KOPT-K1 (cell line): ENCODE results near the gene HTR4.
"Not testable (repeated sequence)": the region's sequence is repeated elsewhere in the genome, so short reads cannot be mapped to it uniquely, and the experiment has no call there.

Source experiments
- H3K27ac ChIP-seq: fragments of 200-600 bp; sonication (generic); 2 replicates; pipeline ENCODE4 v1.5.1; 2016; ENCODE audit warnings: antibody characterized with exemption, mild to moderate bottlenecking, low read depth, low read length; ENCODE audit not compliant: poor library complexity, severe bottlenecking
- H3K36me3 ChIP-seq: fragments of 200-600 bp; sonication (generic); 2 replicates; pipeline ENCODE4 v1.5.1; 2017; ENCODE audit warnings: antibody characterized with exemption, mild to moderate bottlenecking, low read length, moderate library complexity; ENCODE audit not compliant: insufficient read depth
- H3K9me3 ChIP-seq: fragments of 200-600 bp; sonication (generic); 2 replicates; pipeline ENCODE4 v1.5.1; 2017; ENCODE audit warnings: antibody characterized with exemption, low read length, mild to moderate bottlenecking; ENCODE audit not compliant: insufficient read depth, poor library complexity, severe bottlenecking

The HTR4 gene

GRCh38 chr5:148682058-148683026 lies 28.0 kb upstream of the HTR4 start:
- Histone ChIP-seq H3K36me3 (no peaks in the 10 kb centered on the region), H3K9me3 (no peaks in the 10 kb centered on the region), H3K27ac (no peak overlapping the region)

GRCh38 chr5:148681157-148682057 lies 27.1 kb upstream of the HTR4 start:
- Histone ChIP-seq H3K36me3 (no peaks in the 10 kb centered on the region), H3K9me3 (no peaks in the 10 kb centered on the region), H3K27ac (no peak overlapping the region)

GRCh38 chr5:148673704-148674103 lies 19.4 kb upstream of the HTR4 start:
- not testable (repeated sequence) for H3K27ac ChIP-seq, H3K9me3 ChIP-seq, H3K36me3 ChIP-seq

GRCh38 chr5:148666353-148666752 lies 12.0 kb upstream of the HTR4 start:
- Histone ChIP-seq H3K36me3 (no peaks in the 10 kb centered on the region), H3K9me3 (no peaks in the 10 kb centered on the region)

GRCh38 chr5:148665431-148665830 lies 11.1 kb upstream of the HTR4 start:
- no peak overlapping the region for H3K27ac ChIP-seq
- no peaks in the 10 kb centered on the region for H3K9me3 ChIP-seq
- H3K36me3 ChIP-seq, result no peaks in the 10 kb centered on the region

More at GRCh38 chr5:148666353-148666752, 12.0 kb upstream of the HTR4 start:
- H3K27ac ChIP-seq, result no peak overlapping the region

GRCh38 chr5:148663509-148663908 lies 9.2 kb upstream of the HTR4 start:
- no peaks in the 10 kb centered on the region for H3K9me3 ChIP-seq
- H3K27ac ChIP-seq, result no peak overlapping the region
- H3K36me3 ChIP-seq, result no peaks in the 10 kb centered on the region

- Histone ChIP-seq H3K36me3 (no peaks in the 10 kb centered on the region), H3K9me3 (no peaks in the 10 kb centered on the region), H3K27ac (no peak overlapping the region)
Observed at GRCh38 chr5:148660346-148660660, 6.0 kb upstream of the HTR4 start.

GRCh38 chr5:148659641-148660345 lies 5.5 kb upstream of the HTR4 start:
- no peaks in the 10 kb centered on the region for H3K36me3 ChIP-seq
- no peak overlapping the region for H3K27ac ChIP-seq
- H3K9me3 ChIP-seq, result no peaks in the 10 kb centered on the region

- H3K36me3 ChIP-seq, result no peaks in the 10 kb centered on the region
- H3K9me3 ChIP-seq, result no peaks in the 10 kb centered on the region
- no peak overlapping the region for H3K27ac ChIP-seq
Observed at GRCh38 chr5:148653291-148653835, 964 bp downstream of the HTR4 start.

GRCh38 chr5:148651528-148651927 lies 2.8 kb downstream of the HTR4 start:
- Histone ChIP-seq H3K9me3 (no peaks in the 10 kb centered on the region), H3K36me3 (no peaks in the 10 kb centered on the region), H3K27ac (no peak overlapping the region)

GRCh38 chr5:148645527-148645926 lies 8.8 kb downstream of the HTR4 start:
- H3K27ac ChIP-seq, result no peak overlapping the region
- no peaks in the 10 kb centered on the region for H3K9me3 ChIP-seq
- no peaks in the 10 kb centered on the region for H3K36me3 ChIP-seq

- no peaks in the 10 kb centered on the region for H3K9me3 ChIP-seq
- H3K36me3 ChIP-seq, result no peaks in the 10 kb centered on the region
- H3K27ac ChIP-seq, result no peak overlapping the region
Observed at GRCh38 chr5:148641735-148642134, 12.6 kb downstream of the HTR4 start.

GRCh38 chr5:148640471-148640870 lies 13.9 kb downstream of the HTR4 start:
- H3K27ac ChIP-seq, result no peak overlapping the region
- no peaks in the 10 kb centered on the region for H3K9me3 ChIP-seq
- no peaks in the 10 kb centered on the region for H3K36me3 ChIP-seq

GRCh38 chr5:148639081-148639480 lies 15.2 kb downstream of the HTR4 start:
- Histone ChIP-seq H3K36me3 (no peaks in the 10 kb centered on the region), H3K27ac (no peak overlapping the region), H3K9me3 (no peaks in the 10 kb centered on the region)

- H3K27ac ChIP-seq, result no peak overlapping the region
- H3K36me3 ChIP-seq, result no peaks in the 10 kb centered on the region
- H3K9me3 ChIP-seq, result no peaks in the 10 kb centered on the region
Observed at GRCh38 chr5:148636353-148636752, 18.0 kb downstream of the HTR4 start.
